GM23338 (cell line): Measurements from ENCODE around the gene TMEM39A. TPM values are rescaled to one million over a fixed set of nuclear protein-coding genes. Genes with fewer than 3 reads are reported as not detected.

ENCODE experiments used
- ATAC-seq: fragments of 200-7000 bp; cut with Tn5 transposase; 3 replicates; pipeline ENCODE4 v1.9.1; 2020
- DNase-seq: peaks from one replicate; pipeline ENCODE4 v3.0.0-alpha.2; 2015; ENCODE audit warnings: low spot score
- H2AFZ ChIP-seq: fragments of 200-600 bp; sonication (generic); 2 replicates; pipeline ENCODE4 v1.8.0; 2016; ENCODE audit warnings: antibody characterized with exemption, mild to moderate bottlenecking, moderate library complexity
- H3F3A ChIP-seq: fragments of 200-600 bp; sonication (generic); replicated peaks from 2 replicates; pipeline ENCODE4 v1.8.0; 2017; ENCODE audit warnings: antibody characterized with exemption, mixed run types, low read depth
- H3K27ac ChIP-seq: fragments of 200-600 bp; sonication (generic); 2 replicates; pipeline ENCODE4 v1.6.1; 2016; ENCODE audit warnings: low read depth
- H3K27me3 ChIP-seq: fragments of 200-600 bp; sonication (generic); 2 replicates; pipeline ENCODE4 v1.8.0; 2016; ENCODE audit warnings: mild to moderate bottlenecking, mixed run types, moderate library complexity; ENCODE audit not compliant: insufficient read depth
- H3K36me3 ChIP-seq: fragments of 200-600 bp; sonication (generic); 2 replicates; pipeline ENCODE4 v1.8.0; 2016; ENCODE audit warnings: mild to moderate bottlenecking; ENCODE audit not compliant: insufficient read depth
- H3K4me1 ChIP-seq: fragments of 200-600 bp; sonication (generic); 2 replicates; pipeline ENCODE4 v1.8.0; 2016; ENCODE audit warnings: mild to moderate bottlenecking, moderate library complexity; ENCODE audit not compliant: insufficient read depth
- H3K4me2 ChIP-seq: fragments of 200-600 bp; sonication (generic); 2 replicates; pipeline ENCODE4 v1.7.1; 2017; ENCODE audit warnings: mixed run types
- H3K4me3 ChIP-seq: fragments of 200-600 bp; sonication (generic); 2 replicates; pipeline ENCODE4 v1.6.1; 2016; ENCODE audit warnings: mixed run types
- H3K79me2 ChIP-seq: fragments of 200-600 bp; sonication (generic); replicated peaks from 2 replicates; pipeline ENCODE4 v1.8.0; 2017; ENCODE audit warnings: mild to moderate bottlenecking; ENCODE audit not compliant: insufficient read depth
- H3K9me2 ChIP-seq: fragments of 200-600 bp; sonication (generic); 2 replicates; pipeline ENCODE4 v1.8.0; 2017; ENCODE audit not compliant: insufficient read depth
- H4K20me1 ChIP-seq: fragments of 200-600 bp; sonication (generic); replicated peaks from 2 replicates; pipeline ENCODE4 v1.8.0; 2017; ENCODE audit warnings: mild to moderate bottlenecking; ENCODE audit not compliant: insufficient read depth
- H3K27ac Mint-ChIP-seq: 2 replicates; pipeline ENCODE4 v1.8.0; 2020; ENCODE audit warnings: inconsistent platforms, mild to moderate bottlenecking, moderate library complexity, mixed read lengths
- H3K27me3 Mint-ChIP-seq: 3 replicates; pipeline ENCODE4 v1.8.0; 2022; ENCODE audit warnings: low read depth, mild to moderate bottlenecking, moderate library complexity, mixed read lengths, inconsistent platforms; ENCODE audit not compliant: insufficient read depth, poor library complexity
- H3K36me3 Mint-ChIP-seq: 3 replicates; pipeline ENCODE4 v1.8.0; 2021; ENCODE audit warnings: low read depth, mild to moderate bottlenecking, inconsistent platforms, moderate library complexity, mixed read lengths
- H3K4me1 Mint-ChIP-seq: 3 replicates; pipeline ENCODE4 v1.8.0; 2020; ENCODE audit warnings: mild to moderate bottlenecking, inconsistent platforms, mixed read lengths
- H3K4me3 Mint-ChIP-seq: 3 replicates; pipeline ENCODE4 v1.8.0; 2021; ENCODE audit warnings: moderate library complexity, mild to moderate bottlenecking, inconsistent platforms, mixed read lengths
- H3K9me3 Mint-ChIP-seq: 3 replicates; pipeline ENCODE4 v1.8.0; 2020; ENCODE audit warnings: moderate library complexity, mild to moderate bottlenecking, inconsistent platforms, mixed read lengths
- CREB1 ChIP-seq: fragments of 250-450 bp; sonication (Bioruptor Pico); IDR thresholded peaks from 2 replicates; pipeline ENCODE4 v1.5.0; 2020; ENCODE audit warnings: low read depth, mild to moderate bottlenecking, moderate library complexity
- CTCF ChIP-seq, 2 experiments: fragments of 200-600 bp in 1 of 2; sonication (generic) in 1 of 2; conservative IDR thresholded peaks; 2 replicates each; pipeline versions ENCODE4 v1.5.1 to v1.6.1; 2016 to 2017; ENCODE audit warnings: antibody characterized with exemption in 2 of 2, low read depth in 2 of 2, mild to moderate bottlenecking in 2 of 2, moderate library complexity in 1 of 2
- ETS1 ChIP-seq: IDR thresholded peaks from 2 replicates; pipeline ENCODE4 v1.6.1; 2016; ENCODE audit warnings: antibody characterized with exemption
- EZH2 ChIP-seq: fragments of 200-600 bp; sonication (generic); IDR thresholded peaks from one replicate; pipeline ENCODE4 v1.8.0; 2017; ENCODE audit warnings: antibody characterized with exemption, mild to moderate bottlenecking, low read depth; ENCODE audit not compliant: unreplicated experiment
- EZH2phosphoT487 ChIP-seq: fragments of 200-600 bp; sonication (generic); IDR thresholded peaks from one replicate; pipeline ENCODE4 v1.8.1; 2018; ENCODE audit warnings: antibody characterized with exemption; ENCODE audit not compliant: unreplicated experiment
- JUNB ChIP-seq: IDR thresholded peaks from one replicate; pipeline ENCODE4 v1.6.1; 2016; ENCODE audit warnings: antibody characterized with exemption; ENCODE audit not compliant: unreplicated experiment
- NANOG ChIP-seq: IDR thresholded peaks from 2 replicates; pipeline ENCODE4 v1.6.1; 2016; ENCODE audit warnings: antibody characterized with exemption, borderline replicate concordance
- POLR2AphosphoS5 ChIP-seq: IDR thresholded peaks from 2 replicates; pipeline ENCODE4 v1.6.1; 2016; ENCODE audit warnings: antibody characterized with exemption, low read depth
- REST ChIP-seq: IDR thresholded peaks from one replicate; pipeline ENCODE4 v1.6.1; 2018; ENCODE audit warnings: antibody characterized with exemption; ENCODE audit not compliant: unreplicated experiment
- STAT1 ChIP-seq: IDR thresholded peaks from one replicate; pipeline ENCODE4 v1.6.1; 2016; ENCODE audit warnings: antibody characterized with exemption; ENCODE audit not compliant: unreplicated experiment
- ZNF114 ChIP-seq: fragments of 250-450 bp; sonication (Bioruptor Pico); IDR thresholded peaks from 2 replicates; pipeline ENCODE4 v1.5.0; 2020; ENCODE audit warnings: mild to moderate bottlenecking, moderate library complexity
- ZNF331 ChIP-seq: fragments of 250-450 bp; sonication (Bioruptor Pico); IDR thresholded peaks from 2 replicates; pipeline ENCODE4 v1.5.0; 2020; ENCODE audit warnings: low read depth, mild to moderate bottlenecking, moderate library complexity
- ZNF462 ChIP-seq: fragments of 250-450 bp; sonication (Bioruptor Pico); IDR thresholded peaks from 2 replicates; pipeline ENCODE4 v1.5.0; 2020; ENCODE audit warnings: mild to moderate bottlenecking, moderate library complexity
- polyA plus RNA-seq: library from polyadenylated mRNA; unstranded; fragments of >200 nt; fragmentation: Nextera tagmentation; extraction: Ambion mirVana; gene quantifications from 2 replicates; pipeline ENCODE4 v1.2.1, GENCODE V29; 2016
- total RNA-seq: library from RNA; depleted of rRNA; stranded (reverse); fragments of >200 nt; shearing (Covaris generic); gene quantifications from 2 replicates; pipeline ENCODE4 v1.2.3, GENCODE V29; 2014

Gene TMEM39A
- total and polyA plus RNA-seq, 2 experiments from 2014 or later, result 12.9 to 51.6 TPM

- ATAC-seq, result no peak
These were observed 29.4 kb upstream of the TMEM39A start for GRCh38 chr3:119492810-119493209.

More at GRCh38 chr3:119492810-119493209, 29.4 kb upstream of the TMEM39A start:
- no peaks in the 10 kb centered on the region for H3K27me3 Mint-ChIP-seq
- Histone ChIP-seq H3K4me3 (no peak overlapping the region), H3K27ac (peak overlapping the region; percentile 39; the same call in 1 of the 2 replicates), H3K9me2 (no peaks in the 10 kb centered on the region), H3K4me2 (no peak overlapping the region), H2AFZ (no peak overlapping the region), H3K27me3 (no peaks in the 10 kb centered on the region), H3K79me2 (no peaks in the 10 kb centered on the region), H4K20me1 (no peaks in the 10 kb centered on the region), H3F3A (no peaks in the 10 kb centered on the region), H3K36me3 (peaks cover 12% of the 10 kb centered on the region), H3K4me1 (peaks cover 6% of the 10 kb centered on the region)
- H3K4me1 Mint-ChIP-seq, result peaks cover 3% of the 10 kb centered on the region
- H3K9me3 Mint-ChIP-seq, result no peaks in the 10 kb centered on the region
- H3K27ac Mint-ChIP-seq, result no peak overlapping the region
- no peak overlapping the region for H3K4me3 Mint-ChIP-seq
- TF ChIP-seq ZNF114 (CRISPR knock-in tag) (no peak), CTCF (conservative IDR thresholded peaks at IDR 0.05; ENCODE audit: low read depth in 2 of 2) (no peak), STAT1 (no peak), CREB1 (no peak), EZH2 (no peak), NANOG (no peak), REST (no peak), JUNB (no peak), ZNF331 (CRISPR knock-in tag) (no peak), ZNF462 (CRISPR knock-in tag) (no peak), POLR2AphosphoS5 (no peak), EZH2phosphoT487 (no peak), ETS1 (no peak)
- H3K36me3 Mint-ChIP-seq, result peaks cover 14% of the 10 kb centered on the region
- DNase-seq, result no peak
